HepG2 (cell line): ENCODE results near the gene SLC23A2. TPM values are rescaled to one million over a fixed set of nuclear protein-coding genes. Genes with fewer than 3 reads are reported as not detected.

Source experiments
- ARHGAP35 ChIP-seq: sonication (generic); formaldehyde crosslinking; IDR thresholded peaks from 2 replicates; pipeline ENCODE4 v1.9.0; 2022; ENCODE audit warnings: mild to moderate bottlenecking, inconsistent platforms, moderate library complexity, missing genetic modification reagents, borderline replicate concordance
- DBP ChIP-seq: sonication (generic); formaldehyde crosslinking; IDR thresholded peaks from 2 replicates; pipeline ENCODE4 v1.4.0; 2020; ENCODE audit warnings: missing genetic modification reagents; ENCODE audit errors: not compliant biosample characterization
- ERF ChIP-seq: IDR thresholded peaks from 2 replicates; pipeline ENCODE4 v1.6.1; 2018; ENCODE audit warnings: missing biosample characterization, missing genetic modification reagents
- HNF4G ChIP-seq, 2 experiments: sonication (generic) in 1 of 2; formaldehyde crosslinking in 1 of 2; IDR thresholded peaks; 2 replicates each; pipeline versions ENCODE4 v1.4.0 to v1.6.1; 2011 to 2020; ENCODE audit warnings: borderline replicate concordance in 2 of 2, low read depth in 2 of 2, mild to moderate bottlenecking in 2 of 2, low read length in 1 of 2, missing genetic modification reagents in 1 of 2, moderate library complexity in 1 of 2
- NFATC3 ChIP-seq: sonication (generic); formaldehyde crosslinking; IDR thresholded peaks from 2 replicates; pipeline ENCODE4 v1.5.1; 2020; ENCODE audit warnings: mild to moderate bottlenecking, missing genetic modification reagents
- ZNF235 ChIP-seq: sonication (generic); formaldehyde crosslinking; IDR thresholded peaks from 2 replicates; pipeline ENCODE4 v1.8.1; 2023; ENCODE audit warnings: mild to moderate bottlenecking, missing genetic modification reagents, borderline replicate concordance
- ZNF329 ChIP-seq: sonication (generic); formaldehyde crosslinking; IDR thresholded peaks from 2 replicates; pipeline ENCODE4 v1.9.0; 2021; ENCODE audit warnings: low read depth, mild to moderate bottlenecking, missing genetic modification reagents
- ZNF589 ChIP-seq: sonication (generic); formaldehyde crosslinking; conservative IDR thresholded peaks from 2 replicates; pipeline ENCODE4 v1.8.0; 2022; ENCODE audit warnings: mild to moderate bottlenecking, moderate library complexity, missing genetic modification reagents
- ZNF687 ChIP-seq: sonication (generic); formaldehyde crosslinking; IDR thresholded peaks from 2 replicates; pipeline ENCODE4 v1.5.1; 2020; ENCODE audit warnings: mild to moderate bottlenecking, missing genetic modification reagents, moderate library complexity
- polyA plus RNA-seq, 8 experiments: library from polyadenylated mRNA; depleted of rRNA in 3 of 8; stranded (reverse) in 7 of 8; unstranded in 1 of 8; fragments of >200 nt; fragmentation: Illumina TruSeq in 4 of 8; extraction: Trizol in 4 of 8; gene quantifications; 2 replicates each; pipeline versions ENCODE4 v1.2.1 to v1.2.3, GENCODE V29; 2011 to 2016; ENCODE audit warnings: low read depth in 4 of 8, missing spikeins in 1 of 8, mixed read lengths in 1 of 8; ENCODE audit not compliant: insufficient read depth in 1 of 8
- total RNA-seq, 5 experiments: library from RNA; depleted of rRNA; stranded (reverse); fragments of >200 nt; fragmentation: Illumina TruSeq; extraction: Trizol; gene quantifications; 2 replicates each; pipeline ENCODE4 v1.2.3, GENCODE V29; 2016; ENCODE audit warnings: low read depth in 1 of 5
- TF ChIP-seq, protein P1 (sequence below): sonication (generic); formaldehyde crosslinking; IDR thresholded peaks from 2 replicates; pipeline ENCODE4 v1.4.0; 2020; ENCODE audit warnings: low read depth, mild to moderate bottlenecking, missing genetic modification reagents
- TF ChIP-seq, protein P2 (sequence below): conservative IDR thresholded peaks from 2 replicates; pipeline ENCODE4 v1.6.1; 2018; ENCODE audit warnings: missing genetic modification reagents
- TF ChIP-seq, protein P3 (sequence below): sonication (generic); formaldehyde crosslinking; IDR thresholded peaks from one replicate; pipeline ENCODE4 v1.5.1; 2020; ENCODE audit warnings: mild to moderate bottlenecking, missing genetic modification reagents; ENCODE audit errors: not compliant biosample characterization

SLC23A2 gene
- total and polyA plus RNA-seq, 2 of the 13 experiments (the other 11 are each of a cell fraction or from before 2014, with no cell fraction given) = 42.2 to 51.2 TPM

DNA sequence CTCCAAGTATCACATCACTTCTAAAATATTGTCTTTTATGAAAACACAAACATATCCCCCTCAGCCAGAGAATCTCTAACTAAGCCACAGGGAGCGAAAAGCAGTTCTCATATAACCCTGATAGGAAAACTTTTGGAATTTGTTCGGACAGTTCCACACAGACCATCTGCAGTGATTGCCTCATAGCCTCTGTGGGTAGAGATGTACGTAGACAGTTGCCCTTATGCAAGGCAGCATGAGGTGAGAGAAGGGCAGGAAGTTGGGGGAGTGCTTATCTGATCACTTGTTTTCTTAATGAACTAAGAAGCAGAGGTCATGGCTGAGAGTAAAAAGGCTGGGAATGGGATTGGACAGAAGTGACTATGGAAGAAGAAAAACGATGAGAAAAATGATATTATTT is 39.6 kb downstream of the SLC23A2 start (continued):
- no peak for TF ChIP-seq ARHGAP35
- peak; percentile 81 for TF ChIP-seq HNF4G (IDR thresholded peaks at IDR 0.05; ENCODE audit: borderline replicate concordance, low read depth, low read length)
- peak; percentile 89; the same call in 1 of the 2 replicates for TF ChIP-seq HNF4G (CRISPR knock-in tag; IDR thresholded peaks at IDR 0.05; ENCODE audit: borderline replicate concordance, low read depth)
- TF ChIP-seq DBP (CRISPR knock-in tag) = no peak
- TF ChIP-seq, protein P1, sequence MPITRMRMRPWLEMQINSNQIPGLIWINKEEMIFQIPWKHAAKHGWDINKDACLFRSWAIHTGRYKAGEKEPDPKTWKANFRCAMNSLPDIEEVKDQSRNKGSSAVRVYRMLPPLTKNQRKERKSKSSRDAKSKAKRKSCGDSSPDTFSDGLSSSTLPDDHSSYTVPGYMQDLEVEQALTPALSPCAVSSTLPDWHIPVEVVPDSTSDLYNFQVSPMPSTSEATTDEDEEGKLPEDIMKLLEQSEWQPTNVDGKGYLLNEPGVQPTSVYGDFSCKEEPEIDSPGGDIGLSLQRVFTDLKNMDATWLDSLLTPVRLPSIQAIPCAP (CRISPR knock-in tag) = no peak
- 0 out of 2 replicates have a peak, but pooled peaks have one; percentile 37 for TF ChIP-seq ZNF589 (CRISPR knock-in tag)
- no peak; the same call in 1 of the 2 replicates for TF ChIP-seq NFATC3 (CRISPR knock-in tag)
- no peak for TF ChIP-seq ZNF235 (CRISPR knock-in tag)
- TF ChIP-seq ZNF687 (CRISPR knock-in tag) = no peak
- TF ChIP-seq ERF (CRISPR knock-in tag) = peak; percentile 97
- TF ChIP-seq, protein P2, sequence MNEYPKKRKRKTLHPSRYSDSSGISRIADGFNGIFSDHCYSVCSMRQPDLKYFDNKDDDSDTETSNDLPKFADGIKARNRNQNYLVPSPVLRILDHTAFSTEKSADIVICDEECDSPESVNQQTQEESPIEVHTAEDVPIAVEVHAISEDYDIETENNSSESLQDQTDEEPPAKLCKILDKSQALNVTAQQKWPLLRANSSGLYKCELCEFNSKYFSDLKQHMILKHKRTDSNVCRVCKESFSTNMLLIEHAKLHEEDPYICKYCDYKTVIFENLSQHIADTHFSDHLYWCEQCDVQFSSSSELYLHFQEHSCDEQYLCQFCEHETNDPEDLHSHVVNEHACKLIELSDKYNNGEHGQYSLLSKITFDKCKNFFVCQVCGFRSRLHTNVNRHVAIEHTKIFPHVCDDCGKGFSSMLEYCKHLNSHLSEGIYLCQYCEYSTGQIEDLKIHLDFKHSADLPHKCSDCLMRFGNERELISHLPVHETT (CRISPR knock-in tag) = no peak
- no peak for TF ChIP-seq ZNF329 (CRISPR knock-in tag)
- TF ChIP-seq, protein P3, sequence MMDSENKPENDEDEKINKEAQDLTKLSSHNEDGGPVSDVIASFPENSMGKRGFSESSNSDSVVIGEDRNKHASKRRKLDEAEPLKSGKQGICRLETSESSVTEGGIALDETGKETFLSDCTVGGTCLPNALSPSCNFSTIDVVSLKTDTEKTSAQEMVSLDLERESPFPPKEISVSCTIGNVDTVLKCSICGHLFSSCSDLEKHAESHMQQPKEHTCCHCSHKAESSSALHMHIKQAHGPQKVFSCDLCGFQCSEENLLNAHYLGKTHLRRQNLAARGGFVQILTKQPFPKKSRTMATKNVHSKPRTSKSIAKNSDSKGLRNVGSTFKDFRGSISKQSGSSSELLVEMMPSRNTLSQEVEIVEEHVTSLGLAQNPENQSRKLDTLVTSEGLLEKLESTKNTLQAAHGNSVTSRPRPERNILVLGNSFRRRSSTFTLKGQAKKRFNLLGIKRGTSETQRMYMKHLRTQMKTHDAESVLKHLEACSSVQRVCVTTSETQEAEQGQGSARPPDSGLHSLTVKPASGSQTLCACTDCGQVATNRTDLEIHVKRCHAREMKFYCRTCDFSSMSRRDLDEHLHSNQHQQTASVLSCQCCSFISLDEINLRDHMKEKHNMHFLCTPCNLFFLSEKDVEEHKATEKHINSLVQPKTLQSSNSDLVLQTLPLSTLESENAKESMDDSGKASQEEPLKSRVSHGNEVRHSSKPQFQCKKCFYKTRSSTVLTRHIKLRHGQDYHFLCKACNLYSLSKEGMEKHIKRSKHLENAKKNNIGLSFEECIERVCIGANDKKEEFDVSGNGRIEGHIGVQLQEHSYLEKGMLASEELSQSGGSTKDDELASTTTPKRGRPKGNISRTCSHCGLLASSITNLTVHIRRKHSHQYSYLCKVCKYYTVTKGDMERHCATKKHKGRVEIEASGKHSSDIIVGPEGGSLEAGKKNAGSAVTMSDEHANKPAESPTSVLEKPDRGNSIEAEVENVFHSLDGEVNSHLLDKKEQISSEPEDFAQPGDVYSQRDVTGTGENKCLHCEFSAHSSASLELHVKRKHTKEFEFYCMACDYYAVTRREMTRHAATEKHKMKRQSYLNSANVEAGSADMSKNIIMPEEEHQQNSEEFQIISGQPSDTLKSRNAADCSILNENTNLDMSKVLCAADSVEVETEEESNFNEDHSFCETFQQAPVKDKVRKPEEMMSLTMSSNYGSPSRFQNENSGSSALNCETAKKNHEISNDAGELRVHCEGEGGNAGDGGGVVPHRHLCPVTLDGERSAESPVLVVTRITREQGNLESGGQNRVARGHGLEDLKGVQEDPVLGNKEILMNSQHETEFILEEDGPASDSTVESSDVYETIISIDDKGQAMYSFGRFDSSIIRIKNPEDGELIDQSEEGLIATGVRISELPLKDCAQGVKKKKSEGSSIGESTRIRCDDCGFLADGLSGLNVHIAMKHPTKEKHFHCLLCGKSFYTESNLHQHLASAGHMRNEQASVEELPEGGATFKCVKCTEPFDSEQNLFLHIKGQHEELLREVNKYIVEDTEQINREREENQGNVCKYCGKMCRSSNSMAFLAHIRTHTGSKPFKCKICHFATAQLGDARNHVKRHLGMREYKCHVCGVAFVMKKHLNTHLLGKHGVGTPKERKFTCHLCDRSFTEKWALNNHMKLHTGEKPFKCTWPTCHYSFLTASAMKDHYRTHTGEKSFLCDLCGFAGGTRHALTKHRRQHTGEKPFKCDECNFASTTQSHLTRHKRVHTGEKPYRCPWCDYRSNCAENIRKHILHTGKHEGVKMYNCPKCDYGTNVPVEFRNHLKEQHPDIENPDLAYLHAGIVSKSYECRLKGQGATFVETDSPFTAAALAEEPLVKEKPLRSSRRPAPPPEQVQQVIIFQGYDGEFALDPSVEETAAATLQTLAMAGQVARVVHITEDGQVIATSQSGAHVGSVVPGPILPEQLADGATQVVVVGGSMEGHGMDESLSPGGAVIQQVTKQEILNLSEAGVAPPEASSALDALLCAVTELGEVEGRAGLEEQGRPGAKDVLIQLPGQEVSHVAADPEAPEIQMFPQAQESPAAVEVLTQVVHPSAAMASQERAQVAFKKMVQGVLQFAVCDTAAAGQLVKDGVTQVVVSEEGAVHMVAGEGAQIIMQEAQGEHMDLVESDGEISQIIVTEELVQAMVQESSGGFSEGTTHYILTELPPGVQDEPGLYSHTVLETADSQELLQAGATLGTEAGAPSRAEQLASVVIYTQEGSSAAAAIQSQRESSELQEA (CRISPR knock-in tag) = no peak
